HepG2 (cell line): ENCODE measurements around the gene KDM6B. TPM values are rescaled to one million over a fixed set of nuclear protein-coding genes. Genes with fewer than 3 reads are reported as not detected.
A peak's percentile ranks its signal among the peaks of the same experiment; 100 is the strongest.

ENCODE experiments used
- CBX1 ChIP-seq: IDR thresholded peaks from one replicate; pipeline ENCODE4 v1.6.1; 2016; ENCODE audit warnings: antibody characterized with exemption, low read depth
- CTCF ChIP-seq: sonication (generic); formaldehyde crosslinking; IDR thresholded peaks from 2 replicates; pipeline ENCODE4 v1.5.0; 2020; ENCODE audit warnings: mild to moderate bottlenecking, missing genetic modification reagents, moderate library complexity
- ELF1 ChIP-seq: sonication (generic); formaldehyde crosslinking; IDR thresholded peaks from 2 replicates; pipeline ENCODE4 v1.4.0; 2020; ENCODE audit warnings: missing genetic modification reagents
- HDAC2 ChIP-seq: sonication (generic); formaldehyde crosslinking; IDR thresholded peaks from 2 replicates; pipeline ENCODE4 v1.4.0; 2020; ENCODE audit warnings: missing genetic modification reagents
- HIC2 ChIP-seq: sonication (generic); formaldehyde crosslinking; IDR thresholded peaks from 2 replicates; pipeline ENCODE4 v1.9.0; 2022; ENCODE audit warnings: low read depth, missing genetic modification reagents
- HNF1B ChIP-seq: sonication (generic); formaldehyde crosslinking; IDR thresholded peaks from 2 replicates; pipeline ENCODE4 v1.5.1; 2020; ENCODE audit warnings: mild to moderate bottlenecking, moderate library complexity, missing genetic modification reagents
- JDP2 ChIP-seq: sonication (generic); formaldehyde crosslinking; IDR thresholded peaks from 2 replicates; pipeline ENCODE4 v1.8.1; 2022; ENCODE audit warnings: missing genetic modification reagents, borderline replicate concordance
- MATR3 ChIP-seq: sonication (generic); formaldehyde crosslinking; IDR thresholded peaks from 2 replicates; pipeline ENCODE4 v1.4.0; 2020; ENCODE audit warnings: missing genetic modification reagents
- MEF2D ChIP-seq: sonication (generic); formaldehyde crosslinking; IDR thresholded peaks from 2 replicates; pipeline ENCODE4 v1.5.1; 2020; ENCODE audit warnings: mild to moderate bottlenecking, missing genetic modification reagents
- RAD21 ChIP-seq: fragments of 450-650 bp; formaldehyde crosslinking; IDR thresholded peaks from 2 replicates; pipeline ENCODE4 v1.5.0; 2020; ENCODE audit warnings: mild to moderate bottlenecking
- SNRNP70 ChIP-seq: fragments of 200-400 bp; formaldehyde crosslinking; IDR thresholded peaks from 2 replicates; pipeline ENCODE4 v1.6.1; 2017; ENCODE audit warnings: mild to moderate bottlenecking, low read depth, low read length, moderate library complexity
- SP140L ChIP-seq: sonication (generic); formaldehyde crosslinking; IDR thresholded peaks from 2 replicates; pipeline ENCODE4 v1.4.0; 2020; ENCODE audit warnings: missing genetic modification reagents, borderline replicate concordance
- ZFP36L2 ChIP-seq: sonication (generic); formaldehyde crosslinking; IDR thresholded peaks from 2 replicates; pipeline ENCODE4 v1.4.0; 2020; ENCODE audit warnings: missing genetic modification reagents
- ZNF142 ChIP-seq: sonication (generic); formaldehyde crosslinking; IDR thresholded peaks from 2 replicates; pipeline ENCODE4 v1.4.0; 2020; ENCODE audit warnings: missing genetic modification reagents
- ZNF317 ChIP-seq: sonication (generic); formaldehyde crosslinking; IDR thresholded peaks from 2 replicates; pipeline ENCODE4 v1.5.0; 2020; ENCODE audit warnings: mild to moderate bottlenecking, missing genetic modification reagents
- ZNF335 ChIP-seq: sonication (generic); formaldehyde crosslinking; IDR thresholded peaks from 2 replicates; pipeline ENCODE4 v1.4.0; 2020; ENCODE audit warnings: missing genetic modification reagents
- ZNF33B ChIP-seq: sonication (generic); formaldehyde crosslinking; IDR thresholded peaks from 2 replicates; pipeline ENCODE4 v1.5.1; 2020; ENCODE audit warnings: mild to moderate bottlenecking, missing genetic modification reagents
- ZNF446 ChIP-seq: sonication (generic); formaldehyde crosslinking; IDR thresholded peaks from 2 replicates; pipeline ENCODE4 v1.5.0; 2020; ENCODE audit warnings: mild to moderate bottlenecking, missing genetic modification reagents
- ZSCAN20 ChIP-seq: sonication (generic); formaldehyde crosslinking; IDR thresholded peaks from 2 replicates; pipeline ENCODE4 v1.4.0; 2020; ENCODE audit warnings: missing genetic modification reagents, mild to moderate bottlenecking, borderline replicate concordance
- polyA plus RNA-seq, 8 experiments: library from polyadenylated mRNA; depleted of rRNA in 3 of 8; stranded (reverse) in 7 of 8; unstranded in 1 of 8; fragments of >200 nt; fragmentation: Illumina TruSeq in 4 of 8; extraction: Trizol in 4 of 8; gene quantifications; 2 replicates each; pipeline versions ENCODE4 v1.2.1 to v1.2.3, GENCODE V29; 2011 to 2016; ENCODE audit warnings: low read depth in 4 of 8, missing spikeins in 1 of 8, mixed read lengths in 1 of 8; ENCODE audit not compliant: insufficient read depth in 1 of 8
- total RNA-seq, 5 experiments: library from RNA; depleted of rRNA; stranded (reverse); fragments of >200 nt; fragmentation: Illumina TruSeq; extraction: Trizol; gene quantifications; 2 replicates each; pipeline ENCODE4 v1.2.3, GENCODE V29; 2016; ENCODE audit warnings: low read depth in 1 of 5

Gene KDM6B
- total and polyA plus RNA-seq, 2 of the 13 experiments (the other 11 are each of a cell fraction or from before 2014, with no cell fraction given), result 1.3 to 2.1 TPM

DNA sequence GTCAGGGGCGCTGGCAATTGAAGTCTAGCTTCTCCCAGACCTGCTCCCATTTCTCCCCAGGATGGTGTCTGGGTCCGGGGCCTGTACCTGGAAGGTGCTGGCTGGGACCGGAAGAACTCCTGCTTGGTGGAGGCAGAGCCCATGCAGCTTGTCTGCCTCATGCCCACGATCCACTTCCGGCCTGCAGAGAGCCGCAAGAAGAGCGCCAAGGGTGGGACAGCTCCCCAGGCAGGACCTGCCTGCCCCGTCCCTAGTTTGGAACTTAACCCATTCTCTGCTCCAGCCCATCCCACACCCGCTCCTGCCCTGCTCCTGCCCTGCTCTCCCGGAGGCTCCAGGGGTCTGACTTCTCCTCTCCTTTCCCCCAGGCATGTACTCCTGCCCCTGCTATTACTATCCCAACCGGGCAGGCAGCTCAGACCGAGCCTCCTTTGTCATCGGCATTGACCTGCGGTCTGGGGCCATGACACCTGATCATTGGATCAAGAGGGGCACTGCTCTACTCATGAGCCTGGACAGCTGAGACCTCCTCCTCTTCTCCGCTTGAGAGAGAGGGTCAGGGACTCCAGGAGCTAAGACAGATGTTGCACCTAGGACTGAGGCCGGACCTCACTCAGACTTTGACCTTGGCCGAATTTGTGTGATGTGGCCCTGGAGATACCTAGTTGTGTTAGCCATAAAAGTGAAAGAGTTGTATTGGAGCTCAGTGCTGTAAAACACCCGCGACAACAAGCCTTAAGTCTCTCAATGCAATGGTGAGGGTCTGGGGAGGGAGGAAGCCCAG, 814 bp upstream of the KDM6B start (continued):
- no peak for TF ChIP-seq CTCF (CRISPR knock-in tag)
- no peak for TF ChIP-seq MATR3 (CRISPR knock-in tag)
- TF ChIP-seq HDAC2 (CRISPR knock-in tag), result no peak
- 0 out of 2 replicates have a peak, but pooled peaks have one; percentile 8 for TF ChIP-seq ELF1 (CRISPR knock-in tag)
- TF ChIP-seq SP140L (CRISPR knock-in tag), result no peak
- no peak for TF ChIP-seq ZNF446 (CRISPR knock-in tag)
- TF ChIP-seq MEF2D (CRISPR knock-in tag), result no peak
- no peak for TF ChIP-seq HIC2 (CRISPR knock-in tag)
- TF ChIP-seq JDP2, result no peak
- no peak for TF ChIP-seq SNRNP70
- no peak for TF ChIP-seq RAD21 (CRISPR knock-in tag)
- no peak for TF ChIP-seq CBX1
- no peak for TF ChIP-seq HNF1B (CRISPR knock-in tag)
- no peak for TF ChIP-seq ZFP36L2 (CRISPR knock-in tag)
- TF ChIP-seq ZNF317 (CRISPR knock-in tag), result 0 out of 2 replicates have a peak, but pooled peaks have one; percentile 16
- no peak for TF ChIP-seq ZNF142 (CRISPR knock-in tag)
- no peak for TF ChIP-seq ZNF33B (CRISPR knock-in tag)
- no peak for TF ChIP-seq ZNF335
- TF ChIP-seq ZSCAN20 (CRISPR knock-in tag), result no peak
